Measurements from ENCODE around the gene NSRP1. TPM values are rescaled to one million over a fixed set of nuclear protein-coding genes. Genes with fewer than 3 reads are reported as not detected.

Gene NSRP1
- total and polyA plus RNA-seq, 2 of the 4 experiments (the other 2 are of a cell fraction): 3.4 to 14.2 TPM

DNA sequence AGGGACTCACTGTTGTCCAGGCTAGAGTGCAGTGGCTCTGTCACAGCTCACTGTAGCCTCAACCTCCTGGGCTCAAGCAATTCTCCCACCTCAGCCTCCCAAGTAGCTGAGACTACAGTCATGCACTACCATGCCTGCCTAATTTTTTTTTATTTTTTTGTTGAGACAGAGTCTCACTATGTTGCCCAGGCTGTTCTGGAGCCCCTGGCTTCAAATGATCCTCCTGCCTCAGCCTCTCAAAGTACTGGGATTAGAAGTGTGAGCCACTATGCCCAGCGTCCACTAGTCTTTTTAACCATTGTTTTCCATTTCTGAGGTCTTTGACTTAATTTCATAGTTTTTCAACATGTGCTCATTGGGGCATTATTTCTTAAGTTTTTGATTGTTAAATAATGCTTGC, 13.5 kb downstream of the NSRP1 start:
- BruUV-seq (replicated peaks): no TSS peak
- dilution Hi-C loops (cut with HindIII; ENCODE audit: low sequenced_read_pairs, unreplicated experiment): no loop called here
- DNase-seq (no peak), ATAC-seq (ENCODE audit: low read depth) (no peak)
- no peak overlapping the region for H2BK120ac ChIP-seq (ENCODE audit: low read depth, low read length)
- CTCF ChIA-PET: interaction anchor here (0.5 kb wide), 1 partner anchor 549 kb away, joined by 3 read pairs; no protein-coding TSS in a partner anchor
- no peak overlapping the region for H3K4me3 ChIP-seq (ENCODE audit: insufficient read depth, low read depth, low read length)
- WGBS, 2 experiments (ENCODE audit: extremely low coverage in 2 of 2, insufficient read length in 1 of 2): no CpG with 5 or more reads among the region's 1 CpG
- peaks cover 24 to 57% of the 10 kb centered on the region in 2 experiments for H3K79me1 ChIP-seq (ENCODE audit: low read depth in 1 of 2, low read length in 2 of 2)
- H2BK15ac ChIP-seq (ENCODE audit: low read depth, low read length): no peak overlapping the region
- no peak for TF ChIP-seq CHD1 (IDR thresholded peaks at IDR 0.05; ENCODE audit: low read depth, low read length)
- TF ChIP-seq, protein P1, sequence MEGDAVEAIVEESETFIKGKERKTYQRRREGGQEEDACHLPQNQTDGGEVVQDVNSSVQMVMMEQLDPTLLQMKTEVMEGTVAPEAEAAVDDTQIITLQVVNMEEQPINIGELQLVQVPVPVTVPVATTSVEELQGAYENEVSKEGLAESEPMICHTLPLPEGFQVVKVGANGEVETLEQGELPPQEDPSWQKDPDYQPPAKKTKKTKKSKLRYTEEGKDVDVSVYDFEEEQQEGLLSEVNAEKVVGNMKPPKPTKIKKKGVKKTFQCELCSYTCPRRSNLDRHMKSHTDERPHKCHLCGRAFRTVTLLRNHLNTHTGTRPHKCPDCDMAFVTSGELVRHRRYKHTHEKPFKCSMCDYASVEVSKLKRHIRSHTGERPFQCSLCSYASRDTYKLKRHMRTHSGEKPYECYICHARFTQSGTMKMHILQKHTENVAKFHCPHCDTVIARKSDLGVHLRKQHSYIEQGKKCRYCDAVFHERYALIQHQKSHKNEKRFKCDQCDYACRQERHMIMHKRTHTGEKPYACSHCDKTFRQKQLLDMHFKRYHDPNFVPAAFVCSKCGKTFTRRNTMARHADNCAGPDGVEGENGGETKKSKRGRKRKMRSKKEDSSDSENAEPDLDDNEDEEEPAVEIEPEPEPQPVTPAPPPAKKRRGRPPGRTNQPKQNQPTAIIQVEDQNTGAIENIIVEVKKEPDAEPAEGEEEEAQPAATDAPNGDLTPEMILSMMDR (conservative IDR thresholded peaks at IDR 0.05; ENCODE audit: low read depth, low read length): no peak
- no peak for TF ChIP-seq RFX5 (IDR thresholded peaks at IDR 0.05; ENCODE audit: low read depth, low read length)
- TF ChIP-seq MAZ (IDR thresholded peaks at IDR 0.05; ENCODE audit: borderline replicate concordance, low read depth, low read length): no peak
- no peak for TF ChIP-seq RAD21 (IDR thresholded peaks at IDR 0.05; ENCODE audit: low read length)
- TF ChIP-seq, protein P2, sequence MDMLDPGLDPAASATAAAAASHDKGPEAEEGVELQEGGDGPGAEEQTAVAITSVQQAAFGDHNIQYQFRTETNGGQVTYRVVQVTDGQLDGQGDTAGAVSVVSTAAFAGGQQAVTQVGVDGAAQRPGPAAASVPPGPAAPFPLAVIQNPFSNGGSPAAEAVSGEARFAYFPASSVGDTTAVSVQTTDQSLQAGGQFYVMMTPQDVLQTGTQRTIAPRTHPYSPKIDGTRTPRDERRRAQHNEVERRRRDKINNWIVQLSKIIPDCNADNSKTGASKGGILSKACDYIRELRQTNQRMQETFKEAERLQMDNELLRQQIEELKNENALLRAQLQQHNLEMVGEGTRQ (IDR thresholded peaks at IDR 0.05; ENCODE audit: low read depth, low read length): no peak
- TF ChIP-seq BHLHE40 (IDR thresholded peaks at IDR 0.05; ENCODE audit: low read depth, low read length): no peak
- TF ChIP-seq POLR2A (IDR thresholded peaks at IDR 0.05; ENCODE audit: low read depth, low read length): no peak
- no peak for TF ChIP-seq FOS (IDR thresholded peaks at IDR 0.05; ENCODE audit: low read depth, low read length)
- H2AFZ ChIP-seq (replicated peaks; ENCODE audit: low read length, poor library complexity): no peak overlapping the region
- H3K56ac ChIP-seq (ENCODE audit: extremely low read depth, insufficient read depth, low read length): no peak overlapping the region
- no peak overlapping the region for H3K4me2 ChIP-seq (ENCODE audit: low read depth, low read length)
- no peak overlapping the region for H4K91ac ChIP-seq (ENCODE audit: insufficient read depth, low read depth, low read length)
- H3K27me3 ChIP-seq (ENCODE audit: control insufficient read depth, insufficient read depth, low read length): no peaks in the 10 kb centered on the region
- no peak overlapping the region for H2BK5ac ChIP-seq (ENCODE audit: low read depth, low read length, poor library complexity, severe bottlenecking)
- H3K9ac ChIP-seq (ENCODE audit: low read depth, low read length): no peak overlapping the region
- no peak overlapping the region for H4K8ac ChIP-seq (ENCODE audit: low read depth in 2 of 2, low read length in 2 of 2)
- no peak overlapping the region for H2BK20ac ChIP-seq (ENCODE audit: low read depth, low read length)
- H3K18ac ChIP-seq (ENCODE audit: low read depth, low read length): no peak overlapping the region
- no peak overlapping the region for H2AK5ac ChIP-seq (ENCODE audit: low read depth, low read length)
- intact Hi-C loops (cut with micrococcal nuclease): no loop called here
- H2AK9ac ChIP-seq (replicated peaks; ENCODE audit: low read depth, low read length, poor library complexity): no peak overlapping the region
- H4K5ac ChIP-seq (ENCODE audit: low read depth, low read length): no peak overlapping the region
- H3K36me3 ChIP-seq (ENCODE audit: control insufficient read depth, insufficient read depth, low read length): peaks cover 10% of the 10 kb centered on the region
- H3K9me3 ChIP-seq (ENCODE audit: control insufficient read depth, insufficient read depth, low read length): no peaks in the 10 kb centered on the region
- no peak overlapping the region for H3K4ac ChIP-seq (ENCODE audit: low read depth, low read length)
- POLR2A ChIA-PET (ENCODE audit: unreplicated experiment): no interaction called here
- in situ Hi-C loops (cut with MboI; ENCODE audit: low sequenced_read_pairs): no loop called here
- peaks cover 6% of the 10 kb centered on the region; the same call in 1 of the 2 replicates for H3K9me1 ChIP-seq (ENCODE audit: insufficient read depth, low read length)
- no peak overlapping the region for H3K23ac ChIP-seq (ENCODE audit: low read depth, low read length)
- H3K27ac ChIP-seq (ENCODE audit: insufficient read depth, low read length): no peak overlapping the region
- peaks cover 47% of the 10 kb centered on the region for H4K20me1 ChIP-seq (ENCODE audit: insufficient read depth, low read length)
- H3K14ac ChIP-seq (replicated peaks; ENCODE audit: low read depth, low read length): no peak overlapping the region
- H3K4me1 ChIP-seq (ENCODE audit: control insufficient read depth, insufficient read depth, low read length): no peaks in the 10 kb centered on the region

Measured in IMR-90 (cell line).